Kidney epithelial cell (primary cell): ENCODE results near the gene HOXC11. TPM values are rescaled to one million over a fixed set of nuclear protein-coding genes. Genes with fewer than 3 reads are reported as not detected.

ENCODE experiments used
- DNase-seq: peaks from one replicate; pipeline ENCODE4 v3.0.0-alpha.2; 2010; ENCODE audit warnings: low read depth
- H3K27me3 ChIP-seq: 2 replicates; pipeline ENCODE4 v1.6.0; 2011; ENCODE audit warnings: low read length; ENCODE audit not compliant: control insufficient read depth, insufficient read depth
- H3K36me3 ChIP-seq: 2 replicates; pipeline ENCODE4 v1.5.1; 2011; ENCODE audit warnings: low read length; ENCODE audit not compliant: control insufficient read depth, insufficient read depth
- H3K4me3 ChIP-seq: 2 replicates; pipeline ENCODE4 v1.5.1; 2011; ENCODE audit warnings: low read depth, mild to moderate bottlenecking, control low read depth, low read length
- total RNA-seq: library from RNA; depleted of rRNA; stranded (reverse); fragments of >200 nt; gene quantifications from 2 replicates; pipeline ENCODE4 v1.2.3, GENCODE V29; 2015
- TF ChIP-seq, protein P1 (sequence below): IDR thresholded peaks from 2 replicates; pipeline ENCODE4 v1.5.1; 2011; ENCODE audit warnings: mild to moderate bottlenecking, moderate library complexity, low read length, control low read depth, inconsistent platforms; ENCODE audit not compliant: insufficient read depth, poor library complexity, severe bottlenecking

Gene HOXC11
- total RNA-seq, 1 donor from 2014 or later = 0.58 TPM

DNA sequence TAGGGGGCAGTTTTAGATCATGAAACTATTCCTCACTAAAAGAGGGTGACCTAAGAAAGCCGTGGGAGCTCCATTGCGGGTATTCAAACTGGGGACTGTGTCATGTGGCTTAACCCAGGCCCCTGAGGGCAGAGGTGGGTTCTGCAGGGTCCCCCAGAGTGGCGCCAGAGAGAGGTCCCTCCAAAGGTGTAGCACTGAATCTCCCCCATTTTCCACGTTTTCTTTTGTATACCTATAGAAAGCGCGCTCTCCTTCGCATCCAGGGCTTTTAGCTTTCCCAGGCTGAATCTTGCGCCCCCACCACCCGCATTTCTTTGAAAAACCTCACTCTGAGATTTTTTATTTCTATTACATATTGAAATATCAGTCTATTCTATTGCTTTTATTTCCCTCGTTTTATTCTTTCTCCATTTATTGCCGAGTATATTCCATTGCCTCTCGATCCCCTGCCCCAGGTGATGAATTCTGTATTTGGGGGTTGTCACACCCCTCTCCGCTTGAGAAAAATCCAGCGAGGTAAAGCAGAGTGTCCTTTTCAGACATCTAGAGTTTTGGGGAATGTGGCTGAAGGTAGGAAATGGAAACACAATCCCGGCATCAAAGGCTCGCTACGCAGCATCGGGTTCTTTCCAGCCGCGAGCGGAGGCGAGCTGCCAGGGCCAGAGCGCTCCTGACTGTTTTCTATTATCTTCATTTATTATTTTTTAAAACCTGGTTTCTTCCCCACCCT, 35.2 kb upstream of the HOXC11 start:
- no peak overlapping the region for H3K4me3 ChIP-seq
- DNase-seq = no peak
- TF ChIP-seq, protein P1, sequence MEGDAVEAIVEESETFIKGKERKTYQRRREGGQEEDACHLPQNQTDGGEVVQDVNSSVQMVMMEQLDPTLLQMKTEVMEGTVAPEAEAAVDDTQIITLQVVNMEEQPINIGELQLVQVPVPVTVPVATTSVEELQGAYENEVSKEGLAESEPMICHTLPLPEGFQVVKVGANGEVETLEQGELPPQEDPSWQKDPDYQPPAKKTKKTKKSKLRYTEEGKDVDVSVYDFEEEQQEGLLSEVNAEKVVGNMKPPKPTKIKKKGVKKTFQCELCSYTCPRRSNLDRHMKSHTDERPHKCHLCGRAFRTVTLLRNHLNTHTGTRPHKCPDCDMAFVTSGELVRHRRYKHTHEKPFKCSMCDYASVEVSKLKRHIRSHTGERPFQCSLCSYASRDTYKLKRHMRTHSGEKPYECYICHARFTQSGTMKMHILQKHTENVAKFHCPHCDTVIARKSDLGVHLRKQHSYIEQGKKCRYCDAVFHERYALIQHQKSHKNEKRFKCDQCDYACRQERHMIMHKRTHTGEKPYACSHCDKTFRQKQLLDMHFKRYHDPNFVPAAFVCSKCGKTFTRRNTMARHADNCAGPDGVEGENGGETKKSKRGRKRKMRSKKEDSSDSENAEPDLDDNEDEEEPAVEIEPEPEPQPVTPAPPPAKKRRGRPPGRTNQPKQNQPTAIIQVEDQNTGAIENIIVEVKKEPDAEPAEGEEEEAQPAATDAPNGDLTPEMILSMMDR = no peak

DNA sequence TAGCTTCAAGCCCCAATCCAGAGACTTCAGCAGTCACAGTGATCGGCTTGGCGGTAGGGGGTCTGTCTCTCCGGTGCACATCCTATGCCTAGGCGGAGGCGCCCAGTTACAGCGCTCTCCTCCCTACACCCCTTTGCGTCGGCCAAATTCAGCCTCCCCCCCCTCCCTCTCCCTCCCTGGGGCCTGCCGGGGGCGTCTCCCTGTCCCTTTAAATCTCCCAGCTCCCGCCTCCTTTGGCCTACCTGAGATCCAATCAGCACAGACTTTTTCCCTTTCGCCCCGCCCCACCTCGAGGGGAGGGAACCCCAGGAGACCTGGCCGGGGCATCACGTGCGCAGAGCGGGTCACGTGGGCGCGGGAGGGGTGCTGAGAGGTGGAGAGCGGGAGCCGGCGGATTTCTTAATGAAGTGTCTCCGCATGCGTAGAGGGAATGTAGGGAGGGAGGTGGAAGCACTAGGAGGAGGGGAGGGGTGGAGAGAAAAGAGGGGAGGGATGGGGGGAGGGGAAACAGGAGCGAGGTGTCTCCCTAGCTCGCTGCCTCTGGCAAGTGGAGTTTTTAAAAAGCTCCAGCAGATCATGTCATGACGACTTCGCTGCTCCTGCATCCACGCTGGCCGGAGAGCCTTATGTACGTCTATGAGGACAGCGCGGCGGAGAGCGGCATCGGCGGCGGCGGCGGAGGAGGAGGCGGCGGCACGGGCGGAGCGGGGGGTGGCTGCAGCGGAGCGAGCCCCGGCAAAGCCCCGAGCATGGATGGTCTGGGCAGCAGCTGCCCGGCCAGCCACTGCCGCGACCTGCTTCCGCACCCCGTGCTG, 34.4 kb upstream of the HOXC11 start, which contains the start of gene HOXC13:
Gene HOXC13 (plus strand): TSS at position 506 of the 815 bp plus-strand sequence. CDS start 76 bp downstream, at position 582.
- Histone ChIP-seq H3K36me3 (no peaks in the 10 kb centered on the region), H3K27me3 (peaks cover 88% of the 10 kb centered on the region), H3K4me3 (no peak within 1 kb of the TSS)
- DNase-seq = no peak
- TF ChIP-seq, protein P1 = no peak

More for the DNA sequence above, 35.2 kb upstream of the HOXC11 start:
- no peaks in the 10 kb centered on the region for H3K36me3 ChIP-seq
- peaks cover 92% of the 10 kb centered on the region for H3K27me3 ChIP-seq

DNA sequence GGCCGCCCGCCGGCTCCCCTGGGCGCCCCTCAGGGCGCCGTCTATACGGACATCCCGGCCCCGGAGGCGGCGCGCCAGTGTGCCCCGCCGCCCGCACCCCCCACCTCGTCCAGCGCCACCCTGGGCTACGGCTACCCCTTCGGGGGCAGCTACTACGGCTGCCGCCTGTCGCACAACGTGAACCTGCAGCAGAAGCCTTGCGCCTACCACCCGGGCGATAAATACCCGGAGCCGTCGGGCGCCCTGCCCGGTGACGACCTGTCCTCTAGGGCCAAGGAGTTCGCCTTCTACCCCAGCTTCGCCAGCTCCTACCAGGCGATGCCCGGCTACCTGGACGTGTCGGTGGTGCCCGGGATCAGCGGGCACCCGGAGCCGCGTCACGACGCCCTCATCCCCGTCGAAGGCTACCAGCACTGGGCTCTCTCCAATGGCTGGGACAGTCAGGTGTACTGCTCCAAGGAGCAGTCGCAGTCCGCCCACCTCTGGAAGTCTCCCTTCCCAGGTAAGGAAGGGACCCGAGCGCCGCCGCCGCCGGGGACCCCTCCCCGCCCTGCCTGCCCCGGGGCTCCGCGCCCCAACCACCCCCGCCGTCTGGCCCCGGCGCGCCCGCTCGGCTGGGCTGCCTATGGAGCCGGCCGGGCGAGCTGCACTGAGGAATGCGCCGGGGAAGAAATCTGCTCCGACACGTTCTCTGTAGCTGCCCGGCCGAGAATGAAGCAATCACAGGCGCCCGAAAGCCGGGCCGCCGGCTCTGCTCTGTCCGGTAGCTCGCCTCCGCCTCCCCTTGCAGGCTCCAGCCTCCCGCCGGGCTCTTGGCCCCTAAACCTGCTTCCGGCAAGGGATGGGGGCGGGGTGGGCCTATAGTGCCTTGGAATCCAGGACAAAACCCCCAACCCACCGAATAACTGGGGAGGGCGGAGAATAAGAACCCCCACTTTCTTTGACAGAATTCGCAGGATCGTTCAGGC, 33.5 kb upstream of the HOXC11 start:
- Histone ChIP-seq H3K36me3 (no peaks in the 10 kb centered on the region), H3K4me3 (no peak overlapping the region), H3K27me3 (peaks cover 87% of the 10 kb centered on the region)
- TF ChIP-seq, protein P1 = no peak
- no peak for DNase-seq

DNA sequence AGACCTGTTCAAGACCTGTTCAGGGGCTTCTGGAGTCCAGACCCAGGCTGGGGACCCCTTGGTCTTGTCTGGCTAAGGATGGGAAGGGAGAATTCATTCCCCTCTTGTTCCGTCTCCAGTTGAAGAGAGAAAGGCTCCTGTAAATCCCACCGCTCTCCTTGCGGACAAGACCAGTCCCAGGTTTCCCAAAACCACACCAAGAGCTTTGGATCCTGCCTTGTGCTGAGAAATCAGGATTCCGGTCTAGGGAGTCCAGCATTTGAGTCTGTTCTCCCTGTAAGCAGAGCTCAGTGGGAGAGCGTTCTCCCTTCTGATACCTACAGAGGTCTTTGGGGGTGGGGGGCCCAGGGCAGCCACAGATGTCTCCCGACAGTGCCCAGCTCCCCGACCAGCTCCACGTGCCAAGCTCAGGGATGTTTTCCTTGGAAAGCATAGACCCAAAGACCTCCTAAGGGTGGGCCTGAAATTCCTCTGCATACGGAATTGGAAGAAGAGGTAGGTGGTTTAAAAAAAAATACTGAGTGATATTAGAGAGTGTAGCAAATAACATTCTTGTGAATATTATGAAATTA, 32.4 kb upstream of the HOXC11 start:
- Histone ChIP-seq H3K27me3 (peaks cover 86% of the 10 kb centered on the region), H3K4me3 (no peak overlapping the region), H3K36me3 (no peaks in the 10 kb centered on the region)
- TF ChIP-seq, protein P1 = no peak
- no peak for DNase-seq

DNA sequence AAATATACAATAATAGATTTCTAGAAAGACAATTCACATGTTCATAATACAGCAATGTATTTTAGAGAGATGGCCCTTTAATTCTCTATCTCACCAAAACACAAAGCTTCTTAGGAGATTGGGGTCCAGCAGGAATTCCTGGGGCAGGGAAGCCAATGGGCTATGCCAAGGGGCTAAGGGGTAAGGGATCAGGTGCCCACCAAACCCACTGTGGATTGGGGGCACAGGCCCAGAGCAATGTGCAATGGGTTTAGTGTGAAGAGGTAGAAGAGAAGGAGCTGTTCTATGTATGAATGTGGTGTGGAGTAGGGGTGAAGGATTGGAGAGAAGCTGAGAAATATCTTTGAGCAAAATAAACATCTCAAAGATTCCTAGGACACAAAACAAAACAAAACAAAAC, 31.7 kb upstream of the HOXC11 start:
- TF ChIP-seq, protein P1 = no peak
- DNase-seq = no peak
- peaks cover 84% of the 10 kb centered on the region for H3K27me3 ChIP-seq
- no peak overlapping the region for H3K4me3 ChIP-seq
- no peaks in the 10 kb centered on the region for H3K36me3 ChIP-seq
